Keratinocyte (primary cell): ENCODE measurements around the gene SCN8A. TPM values are rescaled to one million over a fixed set of nuclear protein-coding genes. Genes with fewer than 3 reads are reported as not detected.
A peak's percentile ranks its signal among the peaks of the same experiment; 100 is the strongest.

Experiments
- DNase-seq: peaks from one replicate; pipeline ENCODE4 v3.0.0-alpha.2; 2011; ENCODE audit warnings: low read depth, missing footprints, low spot score
- FAIRE-seq: peaks from 2 replicates; lab custom pipeline; 2011; peaks lifted over from hg19 to GRCh38; lab: Jason Lieb, UNC
- H2AFZ ChIP-seq: 2 replicates; pipeline ENCODE4 v1.6.0; 2012; ENCODE audit warnings: low read length, control low read depth, inconsistent platforms; ENCODE audit not compliant: control insufficient read depth
- H3K27ac ChIP-seq: 2 replicates; pipeline ENCODE4 v1.5.1; 2011; ENCODE audit warnings: low read length; ENCODE audit not compliant: control insufficient read depth, insufficient read depth
- H3K27me3 ChIP-seq: 3 replicates; pipeline ENCODE4 v1.6.0; 2011; ENCODE audit warnings: low read length; ENCODE audit not compliant: control insufficient read depth, insufficient read depth; ENCODE audit errors: extremely low read depth
- H3K36me3 ChIP-seq, 2 experiments: 2 replicates in 1 of 2; 3 replicates in 1 of 2; pipeline ENCODE4 v1.5.1; 2011; ENCODE audit warnings: low read length in 2 of 2, mild to moderate bottlenecking in 1 of 2; ENCODE audit not compliant: control insufficient read depth in 2 of 2, insufficient read depth in 2 of 2; ENCODE audit errors: extremely low read depth in 1 of 2
- H3K4me1 ChIP-seq: 3 replicates; pipeline ENCODE4 v1.5.1; 2011; ENCODE audit warnings: low read length; ENCODE audit not compliant: control insufficient read depth, insufficient read depth; ENCODE audit errors: extremely low read depth
- H3K4me2 ChIP-seq: 3 replicates; pipeline ENCODE4 v1.6.0; 2011; ENCODE audit warnings: low read depth, low read length; ENCODE audit not compliant: control insufficient read depth, insufficient read depth; ENCODE audit errors: extremely low read depth
- H3K4me3 ChIP-seq, 3 experiments: fragments of 200-600 bp in 1 of 3; sonication (generic) in 1 of 3; 2 replicates in 2 of 3; 3 replicates in 1 of 3; pipeline ENCODE4 v1.5.1; 2011 to 2016; ENCODE audit warnings: low read length in 3 of 3, mild to moderate bottlenecking in 3 of 3, control low read depth in 2 of 3, inconsistent platforms in 1 of 3, low read depth in 1 of 3, mixed read lengths in 1 of 3, mixed run types in 1 of 3, moderate library complexity in 1 of 3; ENCODE audit not compliant: control insufficient read depth in 2 of 3, insufficient read depth in 2 of 3; ENCODE audit errors: extremely low read depth in 1 of 3
- H3K79me2 ChIP-seq: 2 replicates; pipeline ENCODE4 v1.6.0; 2012; ENCODE audit warnings: low read length; ENCODE audit not compliant: control insufficient read depth, insufficient read depth
- H3K9ac ChIP-seq: 3 replicates; pipeline ENCODE4 v1.6.0; 2011; ENCODE audit warnings: low read length; ENCODE audit not compliant: control insufficient read depth, insufficient read depth; ENCODE audit errors: extremely low read depth
- H3K9me1 ChIP-seq: 3 replicates; pipeline ENCODE4 v1.6.0; 2011; ENCODE audit warnings: low read length; ENCODE audit not compliant: control insufficient read depth, insufficient read depth; ENCODE audit errors: extremely low read depth
- H3K9me3 ChIP-seq: 2 replicates; pipeline ENCODE4 v1.5.1; 2012; ENCODE audit warnings: low read depth, low read length; ENCODE audit not compliant: control insufficient read depth
- H4K20me1 ChIP-seq: 3 replicates; pipeline ENCODE4 v1.6.0; 2011; ENCODE audit warnings: low read length; ENCODE audit not compliant: control insufficient read depth, insufficient read depth; ENCODE audit errors: extremely low read depth
- EZH2 ChIP-seq: IDR thresholded peaks from one replicate; pipeline ENCODE4 v1.6.1; 2012; ENCODE audit warnings: inconsistent platforms, mild to moderate bottlenecking, low read length, moderate library complexity
- dilution Hi-C: fragments of 300-500 bp; cut with MboI; formaldehyde crosslinking; loops from one replicate; pipeline ENCODE4 v1.7.0; 2020; ENCODE audit warnings: low sequenced_read_pairs; ENCODE audit not compliant: extremely low pct_ligation_motif_present
- polyA plus RNA-seq, 5 experiments: library from polyadenylated mRNA; depleted of rRNA in 3 of 5; stranded (reverse) in 3 of 5; stranded (forward) in 1 of 5; unstranded in 1 of 5; fragments of >200 nt; gene quantifications; 1 replicate in 1 of 5; 2 replicates in 3 of 5; 3 replicates in 1 of 5; pipeline versions ENCODE4 v1.2.1 to v1.2.3, GENCODE V29; 2011 to 2012; ENCODE audit warnings: missing spikeins in 2 of 5, low read depth in 1 of 5, low replicate concordance in 1 of 5
- TF ChIP-seq, protein P1 (sequence below), 3 experiments: IDR thresholded peaks in 1 of 3; conservative IDR thresholded peaks in 1 of 3; optimal IDR thresholded peaks in 1 of 3; 2 replicates in 2 of 3; 3 replicates in 1 of 3; pipeline versions ENCODE3 to v1.5.1; 2011; ENCODE audit warnings: low read length in 3 of 3, mild to moderate bottlenecking in 3 of 3, moderate library complexity in 2 of 3, control low read depth in 1 of 3, inconsistent platforms in 1 of 3; ENCODE audit not compliant: insufficient read depth in 2 of 3; ENCODE audit errors: extremely low read depth in 1 of 3

SCN8A gene
- polyA plus RNA-seq, 1 donor (not counting 4 experiments of a cell fraction or from before 2014, with no cell fraction given) = 1.1 TPM

DNA sequence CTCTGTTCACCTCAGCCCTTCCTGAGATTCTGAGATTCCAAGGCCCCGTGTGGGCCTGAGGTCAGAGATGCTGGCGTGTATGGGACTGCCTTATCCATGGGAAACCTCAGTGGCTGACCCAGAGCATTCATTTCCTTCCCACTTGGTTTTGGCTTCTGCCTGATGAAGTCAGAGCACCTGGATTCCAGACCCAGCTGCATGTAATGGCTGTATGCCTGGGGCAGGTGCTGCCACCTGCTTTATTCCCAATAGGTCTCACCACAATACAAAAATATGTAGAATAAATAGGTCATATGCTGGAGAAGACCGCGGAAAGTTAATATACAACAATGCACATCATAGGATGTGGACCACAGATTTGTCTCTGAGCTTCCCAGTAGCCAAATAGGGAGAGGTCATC, 231.9 kb downstream of the SCN8A start:
- Histone ChIP-seq H4K20me1 (no peaks in the 10 kb centered on the region), H2AFZ (no peak overlapping the region), H3K4me1 (peaks cover 7% of the 10 kb centered on the region), H3K27me3 (peaks cover 46% of the 10 kb centered on the region), H3K4me2 (no peak overlapping the region), H3K36me3 (no peaks in the 10 kb centered on the region), H3K79me2 (no peaks in the 10 kb centered on the region), H3K9me1 (no peaks in the 10 kb centered on the region), H3K9ac (no peak overlapping the region), H3K27ac (no peak overlapping the region), H3K4me3 (no peak overlapping the region), H3K9me3 (no peaks in the 10 kb centered on the region)
- no peak for FAIRE-seq
- dilution Hi-C loops = no loop called here
- TF ChIP-seq, protein P1, sequence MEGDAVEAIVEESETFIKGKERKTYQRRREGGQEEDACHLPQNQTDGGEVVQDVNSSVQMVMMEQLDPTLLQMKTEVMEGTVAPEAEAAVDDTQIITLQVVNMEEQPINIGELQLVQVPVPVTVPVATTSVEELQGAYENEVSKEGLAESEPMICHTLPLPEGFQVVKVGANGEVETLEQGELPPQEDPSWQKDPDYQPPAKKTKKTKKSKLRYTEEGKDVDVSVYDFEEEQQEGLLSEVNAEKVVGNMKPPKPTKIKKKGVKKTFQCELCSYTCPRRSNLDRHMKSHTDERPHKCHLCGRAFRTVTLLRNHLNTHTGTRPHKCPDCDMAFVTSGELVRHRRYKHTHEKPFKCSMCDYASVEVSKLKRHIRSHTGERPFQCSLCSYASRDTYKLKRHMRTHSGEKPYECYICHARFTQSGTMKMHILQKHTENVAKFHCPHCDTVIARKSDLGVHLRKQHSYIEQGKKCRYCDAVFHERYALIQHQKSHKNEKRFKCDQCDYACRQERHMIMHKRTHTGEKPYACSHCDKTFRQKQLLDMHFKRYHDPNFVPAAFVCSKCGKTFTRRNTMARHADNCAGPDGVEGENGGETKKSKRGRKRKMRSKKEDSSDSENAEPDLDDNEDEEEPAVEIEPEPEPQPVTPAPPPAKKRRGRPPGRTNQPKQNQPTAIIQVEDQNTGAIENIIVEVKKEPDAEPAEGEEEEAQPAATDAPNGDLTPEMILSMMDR (optimal IDR thresholded peaks at IDR 0.05 in 1 of 3, IDR thresholded peaks at IDR 0.05 in 1 of 3, conservative IDR thresholded peaks at IDR 0.05 in 1 of 3; ENCODE audit: extremely low read depth in 1 of 3, insufficient read depth in 2 of 3, low read length in 3 of 3) = no peak
- peak; percentile 11 for TF ChIP-seq EZH2
- no peak for DNase-seq

DNA sequence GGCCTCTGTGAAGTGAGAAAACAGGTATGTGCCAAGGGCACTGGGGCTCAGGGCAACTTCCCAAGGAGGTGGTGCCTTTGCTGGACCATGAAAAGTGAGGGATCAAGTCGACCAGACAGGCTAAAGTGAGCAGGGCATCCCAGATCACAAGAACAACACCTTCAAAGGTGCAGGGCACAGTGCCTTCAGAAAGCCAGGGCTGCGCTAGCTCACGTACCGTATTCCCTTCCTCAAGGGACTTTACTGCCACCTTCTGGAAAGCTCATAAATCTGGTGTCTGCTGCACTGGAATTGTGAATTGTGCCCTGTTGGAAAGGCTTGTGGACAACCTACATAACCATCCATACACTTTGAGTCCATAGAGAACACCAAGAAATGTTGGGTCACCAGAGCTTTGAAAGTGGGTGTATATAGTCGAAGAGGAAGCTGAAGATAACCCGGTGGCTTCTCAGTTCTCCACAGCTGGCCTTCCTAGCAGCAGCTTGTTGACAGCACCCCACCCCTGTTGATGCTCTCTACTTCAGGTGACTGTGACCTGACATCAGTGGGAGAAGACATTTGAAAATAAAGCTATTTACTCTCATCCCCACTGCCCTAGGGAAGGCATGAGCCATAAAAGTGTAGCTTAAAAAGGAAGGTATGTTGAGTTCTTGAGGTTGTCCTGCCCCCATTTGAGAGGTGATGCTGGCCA, 233.0 kb downstream of the SCN8A start:
- peaks cover 42% of the 10 kb centered on the region for H3K27me3 ChIP-seq
- H3K9ac ChIP-seq = no peak overlapping the region
- H2AFZ ChIP-seq = no peak overlapping the region
- TF ChIP-seq, protein P1 (optimal IDR thresholded peaks at IDR 0.05 in 1 of 3, IDR thresholded peaks at IDR 0.05 in 1 of 3, conservative IDR thresholded peaks at IDR 0.05 in 1 of 3; ENCODE audit: extremely low read depth in 1 of 3, insufficient read depth in 2 of 3, low read length in 3 of 3) = peak; percentile 75 to 86 (median 82)
- TF ChIP-seq EZH2 = no peak
- no peaks in the 10 kb centered on the region for H3K79me2 ChIP-seq
- H3K36me3 ChIP-seq = no peaks in the 10 kb centered on the region
- no peaks in the 10 kb centered on the region for H4K20me1 ChIP-seq
- FAIRE-seq (peak; percentile 98), DNase-seq (no peak)
- H3K9me1 ChIP-seq = no peaks in the 10 kb centered on the region
- peaks cover 12% of the 10 kb centered on the region for H3K4me1 ChIP-seq
- dilution Hi-C loops = no loop called here
- H3K27ac ChIP-seq = no peak overlapping the region
- H3K9me3 ChIP-seq = no peaks in the 10 kb centered on the region
- H3K4me3 ChIP-seq = no peak overlapping the region
- no peak overlapping the region for H3K4me2 ChIP-seq
